ENCODE measurements around the gene PCNX1. TPM values are rescaled to one million over a fixed set of nuclear protein-coding genes. Genes with fewer than 3 reads are reported as not detected.
A peak's percentile ranks its signal among the peaks of the same experiment; 100 is the strongest.
"Not testable (repeated sequence)": the region's sequence is repeated elsewhere in the genome, so short reads cannot be mapped to it uniquely, and the experiment has no call there.

The PCNX1 gene
- total RNA-seq, 8 experiments from 2014 or later: 17.2 to 79.9 (median 32.7) TPM

DNA sequence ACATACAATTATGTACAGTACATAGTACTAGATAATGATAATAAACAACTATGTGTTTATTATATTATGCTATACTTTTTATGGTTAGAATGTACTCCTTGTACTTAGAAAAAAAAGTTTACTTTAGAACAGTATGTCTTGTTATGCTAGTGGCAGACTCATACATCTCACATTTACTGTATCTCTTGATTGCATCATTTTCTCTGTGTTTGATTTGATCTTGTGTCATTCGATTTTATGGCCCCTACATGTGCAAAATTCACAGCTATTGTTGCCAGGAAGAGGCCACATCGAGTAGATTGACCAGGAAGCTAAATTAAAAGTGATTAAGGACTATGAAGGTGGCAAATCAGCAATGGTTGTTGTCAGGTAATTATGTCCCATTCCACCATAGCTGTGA is 153.0 kb downstream of the PCNX1 start:
- Histone ChIP-seq H3K4me3 (no peak overlapping the region), H3K4me1 (replicated peaks in 1 of 2) (no peaks in the 10 kb centered on the region), H3K27ac (no peak overlapping the region)
- ATAC-seq (replicated peaks in 6 of 8): no peak
- 50 to 96% (median 89%) methylated on average over 2 of the region's 2 CpGs; no CpG with 5 or more reads in 2 of the 10 experiments for WGBS, 10 experiments
- in situ Hi-C loops (cut with MboI; ENCODE audit: low pct_unique_long_range_greater_than_20kb in 2 of 9, low sequenced_read_pairs in 9 of 9, unreplicated experiment in 9 of 9): no loop called here

DNA sequence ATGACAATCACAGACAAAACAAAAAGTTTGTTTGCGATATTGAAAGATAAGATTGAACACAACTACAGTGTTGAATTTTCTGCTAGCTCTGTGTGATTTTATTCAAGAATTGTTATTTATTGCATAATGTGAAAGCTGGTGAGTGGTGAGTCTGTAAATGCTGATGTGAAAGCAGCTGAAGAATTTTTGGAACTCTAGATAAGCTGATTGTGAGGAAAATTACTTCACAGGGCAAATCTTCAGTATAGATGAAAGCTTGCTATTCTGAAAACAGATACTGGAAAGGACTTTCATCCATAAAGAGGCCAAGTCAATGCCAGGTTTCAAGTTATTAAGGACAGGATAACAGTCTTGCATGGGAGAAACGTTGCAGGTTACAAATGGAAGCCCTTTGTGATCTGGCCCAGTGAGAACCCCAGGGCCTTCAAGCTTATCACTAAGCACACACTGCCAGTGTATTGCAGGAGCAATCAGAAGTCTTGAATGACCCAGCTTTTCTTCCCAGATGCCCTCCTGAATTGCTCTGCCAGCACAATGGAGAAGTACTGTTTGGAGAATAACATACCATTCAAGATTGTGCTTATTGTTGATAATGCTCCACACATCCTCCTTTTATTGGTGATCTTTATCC is 153.7 kb downstream of the PCNX1 start:
- Histone ChIP-seq H3K4me3 (no peak overlapping the region), H3K27ac (no peak overlapping the region), H3K4me1 (replicated peaks in 1 of 2) (no peaks in the 10 kb centered on the region)
- in situ Hi-C loops (cut with MboI; ENCODE audit: low pct_unique_long_range_greater_than_20kb in 2 of 9, low sequenced_read_pairs in 9 of 9, unreplicated experiment in 9 of 9): no loop called here
- no peak for ATAC-seq (replicated peaks in 6 of 8)
- WGBS, 10 experiments: 50 to 100% (median 100%) methylated on average over 1 to 2 of the region's 2 CpGs; no CpG with 5 or more reads in 2 of the 10 experiments

DNA sequence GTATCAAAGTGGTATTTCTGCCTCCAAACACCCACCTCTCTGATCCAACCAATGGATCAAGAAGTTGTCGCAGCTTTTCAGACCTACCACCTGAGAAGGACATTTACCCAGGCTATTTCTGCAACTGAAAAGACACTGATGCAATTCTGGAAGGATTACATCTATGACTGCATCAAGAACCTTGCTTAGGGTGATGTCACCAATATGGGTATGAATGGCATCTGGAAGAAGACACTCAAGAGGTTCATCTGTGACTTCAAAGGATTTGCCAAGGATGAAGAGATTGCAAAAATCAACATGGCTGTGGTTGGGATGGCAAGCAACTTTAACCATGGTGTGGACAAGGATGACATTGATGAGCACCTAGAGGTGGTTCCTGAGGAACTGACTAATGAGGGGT is 154.2 kb downstream of the PCNX1 start:
- no peaks in the 10 kb centered on the region for H3K4me1 ChIP-seq (replicated peaks in 1 of 2)
- 100% methylated on average over 1 of the region's 1 CpG; no CpG with 5 or more reads in 8 of the 10 experiments for WGBS, 10 experiments
- in situ Hi-C loops (cut with MboI; ENCODE audit: low pct_unique_long_range_greater_than_20kb in 2 of 9, low sequenced_read_pairs in 9 of 9, unreplicated experiment in 9 of 9): no loop called here
- H3K4me3 ChIP-seq: no peak overlapping the region
- no peak overlapping the region for H3K27ac ChIP-seq
- no peak for ATAC-seq (replicated peaks in 6 of 8)

DNA sequence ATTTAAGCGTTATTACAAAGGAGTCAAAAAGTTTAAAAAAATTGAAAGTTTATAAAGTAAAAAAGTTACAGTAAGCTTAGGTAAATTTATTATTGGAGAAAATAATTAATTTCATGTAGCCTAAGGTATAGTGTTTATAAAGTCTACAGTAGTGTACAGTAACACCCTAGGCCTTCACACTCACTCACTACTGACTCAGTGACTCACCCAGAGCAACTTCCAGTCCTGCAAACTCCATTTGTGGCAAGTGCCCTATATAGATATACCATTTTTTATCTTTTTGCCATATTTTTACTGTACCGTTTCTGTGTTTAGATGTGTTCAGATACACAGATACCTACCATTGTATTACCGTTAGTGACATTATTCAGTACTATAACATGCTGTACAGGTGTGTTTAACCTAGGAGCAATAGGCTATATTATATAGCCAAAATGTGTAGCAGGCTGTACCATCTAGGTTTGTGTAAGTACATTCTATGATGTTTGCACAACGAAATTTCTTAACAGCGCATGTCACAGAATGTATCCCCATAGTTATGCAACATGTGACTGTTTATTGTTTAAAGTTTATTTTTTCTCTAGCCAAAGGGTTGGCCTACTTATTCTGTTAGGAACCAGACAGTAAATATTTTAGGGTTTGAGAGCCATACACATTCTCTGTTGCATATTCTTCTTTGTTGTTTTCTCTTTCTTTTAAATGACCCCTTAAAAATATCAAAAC is 155.5 kb downstream of the PCNX1 start:
- 77 to 98% (median 88%) methylated on average over 1 to 5 of the region's 5 CpGs for WGBS, 10 experiments
- in situ Hi-C loops (cut with MboI; ENCODE audit: low pct_unique_long_range_greater_than_20kb in 2 of 9, low sequenced_read_pairs in 9 of 9, unreplicated experiment in 9 of 9): no loop called here
- no peaks in the 10 kb centered on the region for H3K4me1 ChIP-seq (replicated peaks in 1 of 2)
- H3K4me3 ChIP-seq: no peak overlapping the region
- no peak overlapping the region for H3K27ac ChIP-seq
- ATAC-seq (replicated peaks in 6 of 8): no peak

DNA sequence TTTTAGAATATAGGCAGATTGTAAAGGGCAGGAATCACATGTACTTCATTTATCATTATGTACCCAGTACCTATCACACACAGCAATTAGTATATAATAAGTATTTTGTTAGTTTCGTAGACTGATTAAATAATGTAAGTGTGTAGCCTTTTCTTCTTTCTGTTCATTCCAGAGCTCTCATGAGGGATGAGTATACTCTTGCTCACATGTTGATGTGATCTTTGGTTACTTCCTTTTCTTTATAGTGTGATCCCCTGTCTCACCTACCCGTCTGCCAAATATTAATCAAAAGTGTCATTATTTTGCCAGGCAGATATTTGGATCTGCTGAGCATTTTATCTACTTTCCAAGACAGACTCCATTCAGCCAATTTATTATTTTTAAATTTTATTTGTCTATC is 156.1 kb downstream of the PCNX1 start:
- in situ Hi-C loops (cut with MboI; ENCODE audit: low pct_unique_long_range_greater_than_20kb in 2 of 9, low sequenced_read_pairs in 9 of 9, unreplicated experiment in 9 of 9): no loop called here
- WGBS, 10 experiments: 58 to 100% (median 92%) methylated on average over 1 to 2 of the region's 2 CpGs; no CpG with 5 or more reads in 2 of the 10 experiments
- ATAC-seq (replicated peaks in 6 of 8): no peak

DNA sequence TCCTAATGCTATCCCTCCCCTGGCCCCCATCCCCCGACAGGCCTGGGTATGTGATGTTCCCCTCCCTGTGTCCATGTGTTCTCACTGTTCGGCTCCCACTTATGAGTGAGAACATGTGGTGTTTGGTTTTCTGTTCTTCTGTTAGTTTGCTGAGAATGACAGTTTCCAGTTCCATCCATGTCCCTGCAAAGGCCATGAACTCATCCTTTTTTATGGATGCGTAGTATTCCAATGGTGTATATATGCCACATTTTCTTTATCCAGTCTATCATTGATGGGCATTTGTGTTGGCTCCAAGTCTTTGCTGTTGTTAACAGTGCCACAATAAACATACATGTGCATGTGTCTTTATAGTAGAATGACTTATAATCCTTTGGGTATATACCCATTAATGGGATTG is 157.5 kb downstream of the PCNX1 start:
- in situ Hi-C loops (cut with MboI; ENCODE audit: low pct_unique_long_range_greater_than_20kb in 2 of 9, low sequenced_read_pairs in 9 of 9, unreplicated experiment in 9 of 9); H3K27ac ChIP-seq; H3K4me1 ChIP-seq (replicated peaks in 1 of 2); H3K4me3 ChIP-seq; ATAC-seq (replicated peaks in 6 of 8): not testable (repeated sequence)
- 80 to 100% (median 86%) methylated on average over 1 of the region's 3 CpGs; no CpG with 5 or more reads in 3 of the 10 experiments for WGBS, 10 experiments

More for the DNA sequence above, 156.1 kb downstream of the PCNX1 start:
- H3K4me1 ChIP-seq (replicated peaks in 1 of 2): no peaks in the 10 kb centered on the region
- H3K4me3 ChIP-seq: no peak overlapping the region
- no peak overlapping the region for H3K27ac ChIP-seq

DNA sequence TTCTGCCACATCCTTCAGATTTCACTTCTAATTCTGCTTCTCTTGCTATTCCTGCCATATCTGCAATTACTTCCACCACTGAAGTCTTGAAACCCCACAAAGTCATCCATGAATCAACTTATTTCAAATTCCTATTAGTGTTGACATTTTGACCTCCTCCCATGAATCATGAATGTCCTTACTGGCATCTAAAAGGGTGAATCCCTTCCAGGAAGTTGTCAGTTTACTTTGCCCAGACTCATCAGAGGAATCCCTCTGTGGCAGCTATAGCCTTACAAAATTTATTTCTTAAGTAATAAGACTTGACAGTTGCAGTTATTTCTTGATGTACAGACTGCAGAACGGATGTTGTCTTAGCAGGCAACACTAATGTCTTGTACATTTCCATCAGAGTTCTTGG is 162.9 kb downstream of the PCNX1 start:
- H3K4me3 ChIP-seq: no peak overlapping the region
- ATAC-seq (replicated peaks in 6 of 8): peak in 2 of 8 experiments; percentile 44 to 75
- H3K27ac ChIP-seq: no peak overlapping the region
- in situ Hi-C loops (cut with MboI; ENCODE audit: low pct_unique_long_range_greater_than_20kb in 2 of 9, low sequenced_read_pairs in 9 of 9, unreplicated experiment in 9 of 9): no loop called here
- H3K4me1 ChIP-seq (replicated peaks in 1 of 2): no peaks in the 10 kb centered on the region
- WGBS, 10 experiments: 80 to 100% (median 95%) methylated on average over 1 of the region's 1 CpG; no CpG with 5 or more reads in 4 of the 10 experiments

DNA sequence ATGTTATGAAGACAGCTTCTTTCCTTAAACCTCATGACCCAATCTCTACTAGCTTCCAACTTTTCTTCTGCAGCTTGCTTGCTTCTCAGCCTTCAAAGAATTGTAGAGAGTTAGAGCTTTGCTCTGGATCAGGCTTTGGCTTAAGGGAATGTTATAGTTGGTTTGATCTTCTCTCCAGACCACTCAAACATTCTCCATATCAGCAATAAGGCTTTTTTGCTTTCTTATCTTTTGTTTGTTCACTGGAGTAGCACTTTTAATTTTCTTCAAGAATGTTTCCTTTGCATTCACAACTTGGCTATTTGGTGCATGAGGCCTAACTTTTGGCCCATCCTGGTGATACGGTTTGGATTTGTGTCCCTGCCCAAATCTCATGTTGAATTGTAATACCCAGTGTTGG is 163.8 kb downstream of the PCNX1 start:
- in situ Hi-C loops (cut with MboI; ENCODE audit: low pct_unique_long_range_greater_than_20kb in 2 of 9, low sequenced_read_pairs in 9 of 9, unreplicated experiment in 9 of 9): no loop called here
- ATAC-seq (replicated peaks in 6 of 8): no peak
- no peaks in the 10 kb centered on the region for H3K4me1 ChIP-seq (replicated peaks in 1 of 2)
- H3K4me3 ChIP-seq: no peak overlapping the region
- H3K27ac ChIP-seq: no peak overlapping the region
- WGBS, 10 experiments: 100% methylated on average over 1 of the region's 1 CpG; no CpG with 5 or more reads in 5 of the 10 experiments

DNA sequence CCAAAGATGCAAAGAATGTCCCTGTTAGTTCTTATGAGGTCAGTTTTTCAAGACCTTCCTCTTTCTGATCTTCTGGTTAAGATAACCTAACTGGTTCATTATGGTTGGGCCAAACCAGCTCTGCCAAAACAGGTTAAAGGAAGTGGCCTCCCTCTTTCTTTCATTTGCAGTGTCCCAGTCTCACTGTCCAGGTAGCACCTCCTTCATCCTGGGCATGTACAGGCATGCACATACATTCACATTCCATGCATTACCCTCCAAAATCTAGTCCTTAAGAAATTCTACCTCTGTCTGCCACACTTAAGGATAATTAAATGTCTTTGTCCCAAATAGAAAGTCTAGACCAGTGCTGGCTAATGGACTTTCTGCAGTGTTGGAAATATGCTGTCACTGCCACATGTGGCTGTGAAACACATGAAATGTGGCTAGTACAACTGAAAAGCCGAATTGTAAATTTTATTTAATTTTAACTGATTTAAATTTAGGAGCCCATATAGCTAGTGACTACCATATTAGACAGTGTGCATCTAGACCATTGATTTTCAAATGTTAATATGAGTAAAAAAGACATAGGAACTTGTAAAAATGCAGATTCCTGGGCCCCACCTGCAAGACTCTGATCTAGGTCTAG is 169.3 kb downstream of the PCNX1 start:
- Histone ChIP-seq H3K4me1 (replicated peaks in 1 of 2) (no peaks in the 10 kb centered on the region), H3K4me3 (no peak overlapping the region), H3K27ac (no peak overlapping the region)
- peak in 2 of 8 experiments; percentile 81 to 86 for ATAC-seq (replicated peaks in 6 of 8)
- in situ Hi-C loops (cut with MboI; ENCODE audit: low pct_unique_long_range_greater_than_20kb in 2 of 9, low sequenced_read_pairs in 9 of 9, unreplicated experiment in 9 of 9): no loop called here
- 58 to 100% (median 88%) methylated on average over 1 of the region's 1 CpG; no CpG with 5 or more reads in 5 of the 10 experiments for WGBS, 10 experiments

DNA sequence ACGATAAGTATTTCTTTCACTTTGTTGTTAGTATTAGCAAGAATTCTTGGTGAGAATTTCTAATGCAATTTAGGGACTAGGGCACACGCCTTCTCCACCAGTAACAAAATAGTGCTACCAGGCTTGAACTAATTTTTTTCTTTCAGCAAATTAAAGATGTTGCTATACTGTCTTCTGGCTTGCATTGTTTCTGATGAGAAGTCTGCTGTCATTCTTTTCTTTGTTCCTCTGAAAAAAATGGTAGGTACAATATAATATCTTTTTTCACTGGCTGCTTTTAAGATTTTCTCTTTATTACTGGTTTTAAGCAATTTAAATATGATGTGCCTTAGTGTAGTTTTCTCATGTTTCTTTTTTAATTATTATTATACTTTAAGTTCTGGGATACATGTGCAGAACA is 171.2 kb downstream of the PCNX1 start:
- no peaks in the 10 kb centered on the region for H3K4me1 ChIP-seq (replicated peaks in 1 of 2)
- no peak for ATAC-seq (replicated peaks in 6 of 8)
- WGBS, 10 experiments: 90 to 100% (median 100%) methylated on average over 1 to 2 of the region's 2 CpGs

DNA sequence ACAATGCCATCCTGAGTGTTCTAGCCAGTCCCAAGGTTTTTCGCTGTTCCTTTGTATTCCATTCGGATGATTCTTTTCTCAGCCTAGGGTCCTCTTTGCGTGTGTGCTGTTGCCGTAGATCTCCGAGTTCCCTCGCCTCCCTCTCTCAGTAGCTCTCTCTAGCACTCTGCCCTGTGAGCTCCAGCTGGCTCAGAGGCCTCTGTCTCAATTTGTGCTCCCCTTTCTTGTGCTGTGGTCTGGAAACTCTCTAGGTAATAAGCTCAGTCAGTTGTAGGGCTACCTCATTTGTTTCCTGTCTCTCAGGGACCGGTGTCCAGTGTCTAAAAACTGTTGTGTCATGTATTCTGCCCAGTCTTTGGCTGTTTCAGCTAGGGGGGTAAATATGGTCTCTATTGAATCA is 179.3 kb downstream of the PCNX1 start:
- in situ Hi-C loops (cut with MboI; ENCODE audit: low pct_unique_long_range_greater_than_20kb in 2 of 9, low sequenced_read_pairs in 9 of 9, unreplicated experiment in 9 of 9): no loop called here
- Histone ChIP-seq H3K4me3 (no peak overlapping the region), H3K27ac (no peak overlapping the region), H3K4me1 (replicated peaks in 1 of 2) (no peaks in the 10 kb centered on the region)
- peak in 5 of 8 experiments; percentile 86 to 100 (median 99) for ATAC-seq (replicated peaks in 6 of 8)
- WGBS, 10 experiments: 0 to 100% (median 45%) methylated on average over 1 to 7 of the region's 7 CpGs; no CpG with 5 or more reads in 1 of the 10 experiments

More for the DNA sequence above, 171.2 kb downstream of the PCNX1 start:
- Histone ChIP-seq H3K27ac (no peak overlapping the region), H3K4me3 (no peak overlapping the region)
- in situ Hi-C loops (cut with MboI; ENCODE audit: low pct_unique_long_range_greater_than_20kb in 2 of 9, low sequenced_read_pairs in 9 of 9, unreplicated experiment in 9 of 9): no loop called here

DNA sequence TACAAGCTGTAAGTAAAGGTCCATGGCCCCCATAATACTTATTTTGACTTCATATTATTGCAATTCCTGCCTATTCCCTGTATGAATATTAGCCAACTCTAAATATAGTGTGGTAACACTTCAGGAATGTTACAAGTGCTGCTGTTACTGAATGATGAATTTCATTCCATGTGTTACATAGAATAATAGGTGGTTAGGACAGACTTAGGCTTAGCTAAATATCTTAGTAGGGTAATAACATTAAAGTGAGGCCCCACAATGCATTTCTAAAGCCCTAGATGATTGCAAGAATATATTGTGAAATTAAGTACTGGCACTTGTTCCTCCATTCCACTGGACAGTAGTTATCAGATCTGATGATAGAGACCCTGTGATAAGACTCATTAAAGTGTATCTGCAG is 182.7 kb downstream of the PCNX1 start:
- no peak overlapping the region for H3K27ac ChIP-seq
- in situ Hi-C loops (cut with MboI; ENCODE audit: low pct_unique_long_range_greater_than_20kb in 2 of 9, low sequenced_read_pairs in 9 of 9, unreplicated experiment in 9 of 9): no loop called here
- no peaks in the 10 kb centered on the region for H3K4me1 ChIP-seq (replicated peaks in 1 of 2)
- no peak overlapping the region for H3K4me3 ChIP-seq
- ATAC-seq (replicated peaks in 6 of 8): peak in 2 of 8 experiments; percentile 51 to 57

DNA sequence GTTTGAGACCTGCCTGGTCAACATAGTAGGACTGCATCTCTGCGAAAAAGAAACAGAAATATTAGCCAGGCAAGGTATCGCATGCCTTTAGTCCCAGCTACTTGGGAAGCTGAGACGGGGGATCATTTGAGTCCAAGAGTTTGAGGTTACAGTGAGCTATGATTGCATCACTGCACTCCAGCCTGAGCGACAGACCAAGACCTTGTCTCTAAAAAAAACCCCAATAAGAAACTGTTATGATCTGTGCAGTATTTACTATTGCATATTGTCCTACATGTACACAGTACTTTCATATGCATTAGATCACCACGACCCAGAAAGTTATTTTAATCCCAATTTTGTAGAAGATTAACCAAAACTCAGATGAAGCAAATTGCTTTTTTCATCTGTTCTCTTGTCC is 187.5 kb downstream of the PCNX1 start:
- Histone ChIP-seq H3K4me3 (no peak overlapping the region), H3K4me1 (replicated peaks in 1 of 2) (no peaks in the 10 kb centered on the region), H3K27ac (no peak overlapping the region)
- 72 to 100% (median 99%) methylated on average over 1 to 5 of the region's 5 CpGs for WGBS, 10 experiments
- ATAC-seq (replicated peaks in 6 of 8): no peak
- in situ Hi-C loops (cut with MboI; ENCODE audit: low pct_unique_long_range_greater_than_20kb in 2 of 9, low sequenced_read_pairs in 9 of 9, unreplicated experiment in 9 of 9): no loop called here

Measured in motor neuron (in vitro differentiated cells).